ENCODE measurements around the gene PRKAG3. TPM values are rescaled to one million over a fixed set of nuclear protein-coding genes. Genes with fewer than 3 reads are reported as not detected.

PRKAG3 gene
- total and polyA plus RNA-seq, 9 of the 15 experiments (the other 6 are each of a cell fraction or from before 2014, with no cell fraction given), result not detected

DNA sequence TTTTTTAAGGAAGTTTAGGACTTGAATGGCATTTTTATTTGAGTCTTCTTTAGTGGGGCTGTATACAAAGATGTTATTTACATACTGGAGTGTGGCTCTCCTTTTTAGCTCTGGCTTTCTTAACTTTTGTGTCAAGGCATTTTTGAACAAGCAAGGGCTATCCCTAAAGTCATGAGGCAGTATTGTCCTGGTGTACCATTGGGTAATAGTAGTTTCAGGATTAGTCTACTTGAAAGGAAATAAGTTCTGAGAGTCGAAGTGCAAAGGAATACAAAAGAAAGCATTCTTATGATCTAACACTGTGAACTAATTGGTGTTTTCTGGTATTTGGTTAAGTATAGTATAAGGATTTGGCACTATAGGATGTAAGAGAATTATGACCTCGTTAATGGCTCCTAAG is 51.6 kb downstream of the PRKAG3 start (continued):
- TF ChIP-seq MCM5 (IDR thresholded peaks at IDR 0.05; ENCODE audit: low read depth) (no peak), RFX7 (CRISPR knock-in tag; IDR thresholded peaks at IDR 0.05) (no peak), ZNF134 (CRISPR knock-in tag; conservative IDR thresholded peaks at IDR 0.05) (no peak), ZFP1 (CRISPR knock-in tag; IDR thresholded peaks at IDR 0.05) (no peak), ZNF695 (CRISPR knock-in tag; IDR thresholded peaks at IDR 0.05) (no peak), ZNF217 (CRISPR knock-in tag; IDR thresholded peaks at IDR 0.05) (no peak), NCOA2 (IDR thresholded peaks at IDR 0.05; ENCODE audit: partially characterized antibody in 2 of 2) (no peak), NFRKB (IDR thresholded peaks at IDR 0.05; ENCODE audit: low read depth) (no peak)

DNA sequence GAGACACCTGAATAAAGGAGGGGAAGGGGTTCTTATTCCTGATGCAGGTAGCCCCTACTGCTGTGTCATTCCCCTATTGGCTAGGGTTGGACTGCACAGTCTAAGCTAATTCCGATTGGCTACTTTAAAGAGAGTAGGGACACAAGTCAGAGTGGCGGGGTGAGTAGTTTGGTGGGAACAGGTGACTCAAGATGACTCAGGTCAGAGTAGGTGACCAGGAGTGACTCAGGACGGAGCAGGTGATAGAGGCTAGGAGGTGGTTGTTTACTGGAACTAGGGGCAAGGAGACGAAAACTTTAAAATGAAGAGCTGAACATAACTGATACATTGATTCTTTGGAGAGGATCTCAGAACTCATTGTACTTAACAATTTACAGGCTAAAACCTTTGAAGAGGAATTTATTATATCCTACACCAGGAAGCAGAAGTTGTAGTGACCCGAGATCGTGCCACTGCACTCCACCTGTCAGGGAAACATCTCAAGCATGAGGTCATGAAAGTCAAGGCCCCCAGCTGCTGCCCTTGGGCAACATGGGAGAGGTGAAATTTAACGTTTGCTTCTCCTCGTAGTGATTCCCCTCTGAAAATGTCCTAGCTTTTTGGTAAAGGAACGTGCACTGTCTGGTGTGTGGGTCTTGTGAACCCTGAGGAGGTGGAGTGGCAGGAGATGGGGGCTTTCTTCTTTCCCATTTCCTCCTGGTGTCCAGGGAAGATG is 54.2 kb downstream of the PRKAG3 start:
- Histone ChIP-seq H3K9me3 (replicated peaks; ENCODE audit: control insufficient read depth, insufficient read depth, low read depth, low read length) (no peaks in the 10 kb centered on the region), H4K20me1 (replicated peaks; ENCODE audit: control insufficient read depth, insufficient read depth, low read length) (no peaks in the 10 kb centered on the region), H3K4me1 (replicated peaks in 1 of 2; ENCODE audit: control insufficient read depth in 2 of 2, insufficient read depth in 2 of 2, low read length in 2 of 2) (peaks cover 0 to 8% of the 10 kb centered on the region in 2 experiments; a peak in 2 of 5 replicates), H3K9me1 (ENCODE audit: control insufficient read depth, insufficient read depth, low read length) (no peaks in the 10 kb centered on the region), H3K27ac (ENCODE audit: extremely low read depth, low read depth, low read length) (no peak overlapping the region), H3K79me2 (ENCODE audit: control insufficient read depth, insufficient read depth, low read length) (no peaks in the 10 kb centered on the region), H3K9ac (ENCODE audit: insufficient read depth in 1 of 2, low read depth in 2 of 2, low read length in 2 of 2) (no peak overlapping the region), H3K36me3 (ENCODE audit: control insufficient read depth, insufficient read depth, low read length) (no peaks in the 10 kb centered on the region), H3K27me3 (ENCODE audit: control insufficient read depth in 2 of 2, insufficient read depth in 2 of 2, low read length in 2 of 2) (peaks cover 7 to 21% of the 10 kb centered on the region in 2 experiments; a peak in 3 of 5 replicates), H3K4me2 (ENCODE audit: insufficient read depth, low read length) (no peak overlapping the region), H2AFZ (ENCODE audit: low read depth, low read length) (no peak overlapping the region), H3K4me3 (no peak overlapping the region)
- WGBS (ENCODE audit: insufficient coverage, low coverage, missing lambda C conversion rate), result 1% methylated on average over 8 of the region's 9 CpGs
- in situ Hi-C loops (cut with MboI), result no loop called here
- FAIRE-seq (no peak), DNase-seq (ENCODE audit: extremely low read depth in 1 of 4, low spot score in 3 of 4) (no peak), ATAC-seq (no peak)
- BruUV-seq (replicated peaks), result no TSS peak
- ChIA-PET CTCF (ENCODE audit: low intra/inter-chr PET ratio) (no interaction called here), POLR2A (interaction anchor here (0.5 kb wide), 2 partner anchors 52 to 66 kb away, joined by 3 read pairs; partner anchors contain the start of gene TTLL4)
- intact Hi-C loops (cut with micrococcal nuclease), result no loop called here
- TF ChIP-seq TAF1 (IDR thresholded peaks at IDR 0.05; ENCODE audit: control insufficient read depth, extremely low read depth, insufficient read depth, low read length, severe bottlenecking) (no peak), ZNF124 (CRISPR knock-in tag; IDR thresholded peaks at IDR 0.05) (no peak), MCM7 (IDR thresholded peaks at IDR 0.05) (no peak), KAT7 (CRISPR knock-in tag; IDR thresholded peaks at IDR 0.05; ENCODE audit: borderline replicate concordance) (no peak), XRCC5 (IDR thresholded peaks at IDR 0.05; ENCODE audit: low read depth, low read length) (no peak), ZNF75A (CRISPR knock-in tag; IDR thresholded peaks at IDR 0.05) (no peak), SREBF2 (CRISPR knock-in tag; IDR thresholded peaks at IDR 0.05) (no peak), ZFX (CRISPR knock-in tag; IDR thresholded peaks at IDR 0.05) (no peak), TEAD2 (tag; IDR thresholded peaks at IDR 0.05) (no peak), TGIF2 (CRISPR knock-in tag; IDR thresholded peaks at IDR 0.05) (no peak)
- TF ChIP-seq, protein P1, sequence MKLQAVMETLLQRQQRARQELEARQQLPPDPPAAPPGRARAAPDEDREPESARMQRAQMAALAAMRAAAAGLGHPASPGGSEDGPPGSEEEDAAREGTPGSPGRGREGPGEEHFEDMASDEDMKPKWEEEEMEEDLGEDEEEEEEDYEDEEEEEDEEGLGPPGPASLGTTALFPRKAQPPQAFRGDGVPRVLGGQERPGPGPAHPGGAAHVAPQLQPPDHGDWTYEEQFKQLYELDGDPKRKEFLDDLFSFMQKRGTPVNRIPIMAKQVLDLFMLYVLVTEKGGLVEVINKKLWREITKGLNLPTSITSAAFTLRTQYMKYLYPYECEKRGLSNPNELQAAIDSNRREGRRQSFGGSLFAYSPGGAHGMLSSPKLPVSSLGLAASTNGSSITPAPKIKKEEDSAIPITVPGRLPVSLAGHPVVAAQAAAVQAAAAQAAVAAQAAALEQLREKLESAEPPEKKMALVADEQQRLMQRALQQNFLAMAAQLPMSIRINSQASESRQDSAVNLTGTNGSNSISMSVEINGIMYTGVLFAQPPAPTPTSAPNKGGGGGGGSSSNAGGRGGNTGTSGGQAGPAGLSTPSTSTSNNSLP (IDR thresholded peaks at IDR 0.05; ENCODE audit: borderline replicate concordance, low read depth, low read length), result no peak
- TF ChIP-seq, protein P2, sequence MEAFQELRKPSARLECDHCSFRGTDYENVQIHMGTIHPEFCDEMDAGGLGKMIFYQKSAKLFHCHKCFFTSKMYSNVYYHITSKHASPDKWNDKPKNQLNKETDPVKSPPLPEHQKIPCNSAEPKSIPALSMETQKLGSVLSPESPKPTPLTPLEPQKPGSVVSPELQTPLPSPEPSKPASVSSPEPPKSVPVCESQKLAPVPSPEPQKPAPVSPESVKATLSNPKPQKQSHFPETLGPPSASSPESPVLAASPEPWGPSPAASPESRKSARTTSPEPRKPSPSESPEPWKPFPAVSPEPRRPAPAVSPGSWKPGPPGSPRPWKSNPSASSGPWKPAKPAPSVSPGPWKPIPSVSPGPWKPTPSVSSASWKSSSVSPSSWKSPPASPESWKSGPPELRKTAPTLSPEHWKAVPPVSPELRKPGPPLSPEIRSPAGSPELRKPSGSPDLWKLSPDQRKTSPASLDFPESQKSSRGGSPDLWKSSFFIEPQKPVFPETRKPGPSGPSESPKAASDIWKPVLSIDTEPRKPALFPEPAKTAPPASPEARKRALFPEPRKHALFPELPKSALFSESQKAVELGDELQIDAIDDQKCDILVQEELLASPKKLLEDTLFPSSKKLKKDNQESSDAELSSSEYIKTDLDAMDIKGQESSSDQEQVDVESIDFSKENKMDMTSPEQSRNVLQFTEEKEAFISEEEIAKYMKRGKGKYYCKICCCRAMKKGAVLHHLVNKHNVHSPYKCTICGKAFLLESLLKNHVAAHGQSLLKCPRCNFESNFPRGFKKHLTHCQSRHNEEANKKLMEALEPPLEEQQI (IDR thresholded peaks at IDR 0.05), result no peak

All from K562 (cell line).